ENCODE data around the gene THUMPD1.
"Not testable (repeated sequence)": the region's sequence is repeated elsewhere in the genome, so short reads cannot be mapped to it uniquely, and the experiment has no call there.

Gene THUMPD1

DNA sequence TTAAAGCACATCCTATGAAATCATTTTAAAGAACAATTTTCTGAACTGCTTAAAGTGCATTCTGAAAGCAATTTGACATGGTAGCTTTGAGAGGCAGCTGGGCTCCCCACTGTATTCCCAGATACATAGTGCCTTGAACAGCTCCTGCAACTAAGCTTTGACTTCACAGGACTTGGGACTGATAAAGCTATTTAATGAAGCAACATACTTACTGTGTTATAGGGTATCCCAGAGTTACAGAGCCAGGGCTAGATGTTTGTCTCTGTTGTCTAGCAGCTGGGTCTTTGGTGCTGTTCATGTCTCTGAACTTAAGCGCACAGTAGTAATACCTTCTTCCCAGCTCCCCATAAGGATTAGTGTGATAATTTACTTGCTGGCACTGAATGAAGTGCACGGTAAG lies 45.0 kb downstream of the THUMPD1 start:
- DNase-seq, result no peak

DNA sequence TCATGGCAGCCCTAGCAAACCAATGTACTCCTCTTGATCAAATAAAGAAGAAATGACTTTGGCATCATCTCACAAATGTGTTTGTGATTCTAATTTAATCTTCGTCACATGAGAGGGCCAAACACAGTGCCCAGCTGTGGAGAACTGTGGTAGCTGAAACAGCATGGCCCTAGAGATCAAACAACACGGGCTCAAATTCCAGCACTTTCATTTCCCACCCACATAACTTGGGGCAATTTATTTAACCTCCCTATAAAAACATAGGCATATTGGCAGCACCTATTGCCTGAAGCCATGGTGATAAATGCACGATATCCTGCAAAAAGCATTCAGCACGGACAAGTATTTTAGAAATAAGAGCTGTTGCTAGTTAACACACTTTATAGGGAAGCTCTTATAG lies 46.6 kb downstream of the THUMPD1 start:
- no peak for DNase-seq

DNA sequence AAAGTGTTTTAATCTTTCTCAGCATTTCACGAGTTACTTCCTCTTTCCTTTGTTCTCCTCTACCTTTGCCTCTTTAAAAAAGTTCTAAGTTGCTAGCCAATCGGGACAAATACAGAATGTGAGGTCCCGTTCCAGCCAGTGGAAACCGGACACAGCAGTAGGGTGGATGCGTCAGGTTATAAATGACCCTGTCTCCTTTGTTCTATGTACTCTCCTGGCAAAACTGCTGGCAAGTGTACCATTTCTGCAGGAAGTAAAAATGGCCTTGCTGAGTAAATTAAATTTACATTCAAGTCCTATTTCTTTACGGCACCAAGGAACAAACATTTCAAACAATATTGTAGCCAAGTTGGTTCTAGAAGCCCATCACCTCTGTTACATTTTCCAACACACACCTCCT lies 47.5 kb downstream of the THUMPD1 start:
- DNase-seq, result not testable (repeated sequence)

DNA sequence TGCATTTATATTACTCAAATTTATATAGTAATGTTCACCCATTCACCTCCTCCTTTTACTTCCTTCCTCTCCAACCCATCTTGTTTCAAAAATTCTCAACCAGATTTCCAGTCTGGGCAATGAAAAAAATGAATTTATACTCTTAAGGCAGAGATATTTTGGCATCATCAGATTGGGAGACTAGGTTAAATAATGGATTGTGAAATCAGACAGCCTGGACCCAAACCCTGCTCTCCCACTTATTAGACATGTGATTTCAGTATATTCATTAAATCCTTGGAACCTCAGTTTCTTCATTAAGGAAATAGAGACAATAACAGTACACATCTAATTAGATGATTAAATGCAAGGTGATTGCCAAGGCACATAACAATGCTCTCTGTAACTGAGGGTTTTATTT lies 52.0 kb downstream of the THUMPD1 start:
- DNase-seq, result no peak

DNA sequence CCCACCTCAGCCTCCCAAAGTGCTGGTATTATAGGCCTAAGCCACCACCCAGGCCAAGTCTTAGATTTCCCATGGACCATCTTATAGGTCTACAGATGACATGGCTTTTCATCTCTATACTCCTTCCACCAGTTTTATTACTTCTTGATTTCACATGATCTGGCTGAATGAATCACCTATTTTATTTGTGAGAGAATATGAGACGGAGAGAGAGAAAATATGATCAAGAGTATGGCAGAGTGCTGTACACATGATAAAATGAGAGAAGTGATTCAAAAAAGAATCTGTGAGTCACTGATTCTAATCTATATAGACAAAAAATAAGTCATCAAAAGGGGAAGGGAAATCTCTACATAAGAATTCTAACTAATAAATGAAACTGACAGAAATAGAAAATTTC lies 57.8 kb downstream of the THUMPD1 start:
- DNase-seq, result no peak
